Right lobe of liver (tissue), 4 donors: ENCODE results near the gene ERCC4.

Experiments used
- POLR2A ChIP-seq: fragments of 450-650 bp; IDR thresholded peaks from one replicate; pipeline ENCODE4 v1.6.1; 2017; ENCODE audit warnings: antibody characterized with exemption, mild to moderate bottlenecking
- TF ChIP-seq, protein P1 (sequence below), 4 donors: fragments of 200-600 bp in 3 of 4; fragments of 450-650 bp in 1 of 4; IDR thresholded peaks; one replicate each; pipeline versions ENCODE4 v1.5.1 to v1.8.0; 2016 to 2022; ENCODE audit warnings: antibody characterized with exemption in 4 of 4, mild to moderate bottlenecking in 2 of 4
- donor health status: DM: no; HTN: no; CAD: no.
- donor health status: DM: no; HTN: no; CAD: no.
- donor health status: DM: no; HTN: yes; CAD: no.

DNA sequence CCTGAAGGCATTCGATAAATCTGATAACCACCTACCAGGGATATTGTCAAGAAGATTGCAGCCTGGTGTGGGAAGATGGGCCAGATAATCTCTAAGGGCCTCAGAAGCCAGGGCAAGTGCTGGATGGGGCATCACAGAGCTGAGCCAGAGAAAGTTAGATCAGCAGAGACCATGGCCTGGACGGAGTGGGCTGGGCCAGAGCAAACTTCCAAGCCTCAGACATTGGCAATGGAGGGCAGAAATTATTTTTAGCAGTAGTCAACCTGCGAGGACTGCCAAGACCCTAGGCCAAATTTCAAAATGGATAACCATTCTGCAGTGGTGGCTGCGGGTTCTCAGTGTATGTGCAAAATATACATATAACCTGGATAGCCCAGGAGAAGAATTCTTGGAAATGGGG, 18.5 kb downstream of the ERCC4 start:
- TF ChIP-seq, protein P1, sequence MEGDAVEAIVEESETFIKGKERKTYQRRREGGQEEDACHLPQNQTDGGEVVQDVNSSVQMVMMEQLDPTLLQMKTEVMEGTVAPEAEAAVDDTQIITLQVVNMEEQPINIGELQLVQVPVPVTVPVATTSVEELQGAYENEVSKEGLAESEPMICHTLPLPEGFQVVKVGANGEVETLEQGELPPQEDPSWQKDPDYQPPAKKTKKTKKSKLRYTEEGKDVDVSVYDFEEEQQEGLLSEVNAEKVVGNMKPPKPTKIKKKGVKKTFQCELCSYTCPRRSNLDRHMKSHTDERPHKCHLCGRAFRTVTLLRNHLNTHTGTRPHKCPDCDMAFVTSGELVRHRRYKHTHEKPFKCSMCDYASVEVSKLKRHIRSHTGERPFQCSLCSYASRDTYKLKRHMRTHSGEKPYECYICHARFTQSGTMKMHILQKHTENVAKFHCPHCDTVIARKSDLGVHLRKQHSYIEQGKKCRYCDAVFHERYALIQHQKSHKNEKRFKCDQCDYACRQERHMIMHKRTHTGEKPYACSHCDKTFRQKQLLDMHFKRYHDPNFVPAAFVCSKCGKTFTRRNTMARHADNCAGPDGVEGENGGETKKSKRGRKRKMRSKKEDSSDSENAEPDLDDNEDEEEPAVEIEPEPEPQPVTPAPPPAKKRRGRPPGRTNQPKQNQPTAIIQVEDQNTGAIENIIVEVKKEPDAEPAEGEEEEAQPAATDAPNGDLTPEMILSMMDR (IDR thresholded peaks at IDR 0.05): no peak
- no peak for TF ChIP-seq POLR2A
